PC-3 (cell line): ENCODE data around the gene ZNF25.
"Not testable (repeated sequence)": the region's sequence is repeated elsewhere in the genome, so short reads cannot be mapped to it uniquely, and the experiment has no call there.

Source experiments
- CTCF ChIP-seq: fragments of 300-600 bp; sonication (generic); conservative IDR thresholded peaks from 2 replicates; pipeline ENCODE4 v1.5.1; 2017; ENCODE audit warnings: antibody characterized with exemption, low read depth, mild to moderate bottlenecking, low read length
- EZH2 ChIP-seq: fragments of 300-600 bp; sonication (generic); IDR thresholded peaks from one replicate; pipeline ENCODE4 v1.6.1; 2017; ENCODE audit warnings: antibody characterized with exemption, mild to moderate bottlenecking, low read length; ENCODE audit not compliant: unreplicated experiment

GRCh38 chr10:38000474-38000873 lies 24.0 kb upstream of the ZNF25 start:
- TF ChIP-seq CTCF, EZH2: not testable (repeated sequence)
